COLO668 (cell line): ENCODE measurements around the gene OR52N5.

Experiments used
- DNase-seq: peaks from one replicate; lab custom pipeline; 2025; ENCODE audit not compliant: unreplicated experiment; lab: John Stamatoyannopoulos, UW

The OR52N5 gene

GRCh38 chr11:5783255-5783654, at the start of gene OR52N5:
Gene OR52N5 (minus strand): TSS chr11:5783355. CDS start chr11:5778634, 4,721 bp downstream.
- DNase-seq, result no peak

- no peak for DNase-seq
Observed at GRCh38 chr11:5831196-5831829, 48.2 kb upstream of the OR52N5 start.

GRCh38 chr11:5818245-5818886, 35.2 kb upstream of the OR52N5 start:
- DNase-seq, result no peak

DNA sequence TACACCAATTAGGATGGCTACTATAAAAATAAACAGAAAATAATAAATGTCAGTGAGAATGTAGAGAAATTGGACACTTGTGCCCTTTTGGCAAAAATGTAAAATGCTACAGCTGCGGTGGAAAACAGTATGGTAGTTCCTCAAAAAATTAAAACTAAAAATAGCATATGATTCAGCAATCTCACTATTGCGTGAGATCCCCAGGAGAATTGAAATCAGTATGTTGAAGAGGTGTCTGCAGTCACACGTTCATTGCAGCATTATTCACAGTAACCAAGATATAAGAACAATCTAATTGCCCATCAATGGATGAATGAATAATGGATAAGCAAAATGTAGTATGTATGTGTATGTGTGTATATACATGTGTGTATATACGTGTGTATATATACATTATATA, 32.4 kb upstream of the OR52N5 start:
- DNase-seq, result no peak

GRCh38 chr11:5809905-5810795, 27.0 kb upstream of the OR52N5 start:
- no peak for DNase-seq

GRCh38 chr11:5809122-5809519, 26.0 kb upstream of the OR52N5 start:
- DNase-seq, result no peak

DNA sequence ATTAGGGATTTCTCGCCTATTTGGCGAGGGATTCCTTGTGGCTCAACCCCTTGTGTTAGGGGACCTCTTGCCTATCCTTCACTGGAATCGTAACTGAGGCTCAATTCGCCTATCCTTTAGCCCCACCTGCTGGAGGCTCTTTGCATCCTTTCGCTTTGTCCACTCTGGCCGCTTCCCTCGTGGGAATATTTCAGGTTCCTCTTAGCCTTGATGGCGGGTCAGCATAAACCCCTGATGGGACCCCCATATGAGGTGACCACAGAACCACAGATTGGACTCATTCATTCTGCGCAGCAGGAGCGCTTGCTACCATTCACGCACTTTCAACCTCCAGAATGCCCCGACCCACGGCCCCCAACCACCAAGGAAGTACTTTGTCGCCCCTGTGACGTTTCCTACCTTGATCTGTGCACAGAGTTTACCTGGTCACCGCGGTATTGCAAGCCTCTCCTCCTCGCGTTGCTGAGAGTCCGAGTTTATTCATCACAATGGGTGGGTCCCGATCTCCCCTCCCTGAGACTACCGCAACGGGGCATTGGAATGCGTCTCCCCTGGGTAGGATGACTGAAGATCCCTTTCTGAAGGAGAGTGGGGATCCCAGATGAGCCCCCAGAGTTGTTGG, 25.5 kb upstream of the OR52N5 start, which contains the start of gene OR52N2:
OR52N2 (plus strand) TSS at position 425 of the 622 bp plus-strand sequence. CDS start 11,412 bp downstream, outside the sequence.
- DNase-seq, result peak; percentile 41

- no peak for DNase-seq
Observed at GRCh38 chr11:5807580-5807979, 24.4 kb upstream of the OR52N5 start.

- DNase-seq, result no peak
Observed at GRCh38 chr11:5803982-5804381, 20.8 kb upstream of the OR52N5 start.

DNA sequence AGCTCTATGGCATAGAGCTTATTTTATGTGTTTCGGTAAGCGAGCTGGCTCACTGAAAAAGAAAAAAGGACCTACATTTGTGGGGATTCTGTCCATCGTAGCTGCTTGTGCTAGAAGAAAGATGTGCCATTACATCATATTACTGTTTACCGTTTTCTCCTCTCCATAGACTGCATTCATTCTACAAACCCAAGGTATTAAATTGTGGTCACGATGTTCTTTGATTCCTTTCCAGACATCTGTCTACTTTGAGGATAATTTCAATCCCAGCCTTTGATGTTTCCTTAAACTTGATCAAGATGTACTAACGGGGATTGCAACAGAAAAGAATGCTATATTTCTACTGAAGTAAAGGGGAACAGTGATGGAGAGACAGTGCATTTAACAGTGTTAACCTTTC, 13.4 kb upstream of the OR52N5 start:
- DNase-seq, result no peak

GRCh38 chr11:5791165-5791564, 8.0 kb upstream of the OR52N5 start, which contains the start of gene OR52N1:
Gene OR52N1 (minus strand): TSS chr11:5791265. CDS start chr11:5788816, 2,449 bp downstream.
- DNase-seq, result no peak

DNA sequence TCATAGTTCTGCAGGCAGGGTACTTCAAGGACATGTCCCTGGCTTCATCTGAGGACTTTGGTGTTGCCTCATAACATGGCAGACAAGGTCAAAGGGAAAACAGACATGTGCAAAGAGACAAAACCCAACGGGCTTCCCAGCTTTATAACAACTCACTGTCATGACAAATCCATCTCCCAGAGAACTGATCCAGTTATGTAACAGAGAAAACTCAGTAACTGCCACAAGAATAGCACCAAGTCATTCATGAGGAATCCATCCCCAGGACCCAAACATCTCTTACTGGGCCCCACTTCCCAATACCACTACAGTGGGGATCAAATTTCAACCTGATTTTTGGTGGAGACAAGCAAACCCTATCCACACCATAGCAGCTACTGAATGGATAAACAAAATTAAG, 16.1 kb downstream of the OR52N5 start:
- DNase-seq, result no peak

GRCh38 chr11:5753943-5754342, 29.2 kb downstream of the OR52N5 start, which contains the start of gene OR52N4:
Gene OR52N4 (plus strand): TSS chr11:5754243. CDS start chr11:5754741, 498 bp downstream.
- no peak for DNase-seq

DNA sequence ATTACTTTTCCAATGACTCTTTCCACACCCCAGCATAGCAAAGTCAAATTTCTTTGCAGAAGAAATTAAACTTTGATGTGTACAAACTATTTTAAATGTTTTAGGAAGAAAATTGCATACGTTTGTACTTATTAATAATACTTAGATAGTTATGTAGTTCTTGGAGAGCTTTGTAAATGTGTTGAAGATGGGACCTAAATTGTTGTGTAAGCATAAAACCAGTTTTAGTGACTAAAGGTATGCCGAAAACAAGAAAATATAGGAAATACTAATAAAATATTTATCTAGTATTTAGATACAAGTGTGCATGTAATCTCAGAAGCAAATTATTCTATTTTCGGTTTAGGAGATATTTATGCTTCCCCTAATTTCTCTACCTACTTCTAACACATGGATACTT, 33.3 kb downstream of the OR52N5 start:
- no peak for DNase-seq

- DNase-seq, result no peak
Observed at GRCh38 chr11:5746614-5747013, 36.5 kb downstream of the OR52N5 start.

GRCh38 chr11:5738431-5738830, 44.7 kb downstream of the OR52N5 start:
- DNase-seq, result no peak

GRCh38 chr11:5737670-5738392, 45.3 kb downstream of the OR52N5 start:
- no peak for DNase-seq

GRCh38 chr11:5737091-5737490, 46.1 kb downstream of the OR52N5 start:
- DNase-seq, result no peak

- no peak for DNase-seq
Observed at GRCh38 chr11:5736396-5736795, 46.8 kb downstream of the OR52N5 start, which contains the start of gene OR56B1. Gene OR56B1 (plus strand): TSS chr11:5736448. CDS start chr11:5736517, 69 bp downstream.

DNA sequence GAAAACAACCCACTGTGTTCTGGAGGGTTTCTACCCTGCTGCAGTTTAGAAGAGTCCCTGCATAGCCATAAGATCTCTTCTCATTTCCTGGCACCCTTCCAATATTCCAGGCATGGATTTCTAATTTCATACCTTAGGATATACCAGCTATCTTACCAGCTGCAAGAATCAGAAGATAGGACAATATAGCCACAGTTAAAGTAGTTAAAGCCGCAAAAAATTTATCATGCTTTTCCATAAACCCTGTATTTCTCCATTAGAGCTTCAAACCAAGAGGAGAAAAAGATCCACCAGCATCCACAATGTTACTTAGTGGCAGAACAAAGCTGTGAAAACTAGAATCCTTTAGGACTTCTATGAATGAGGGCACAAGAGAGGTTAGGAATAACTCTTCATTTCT, 55.5 kb downstream of the OR52N5 start:
- DNase-seq, result no peak
